GM06990 (cell line): ENCODE results near the gene TRIM36.

Source experiments
- DNase-seq: peaks from one replicate; pipeline ENCODE4 v3.0.0-alpha.2; 2011; ENCODE audit not compliant: insufficient read length; ENCODE audit errors: extremely low read depth
- H3K27me3 ChIP-seq: replicated peaks from 2 replicates; pipeline ENCODE4 v1.6.0; 2011; ENCODE audit warnings: low read length; ENCODE audit not compliant: control insufficient read depth, insufficient read depth
- H3K36me3 ChIP-seq: 2 replicates; pipeline ENCODE4 v1.5.1; 2011; ENCODE audit warnings: low read length; ENCODE audit not compliant: control insufficient read depth, insufficient read depth
- H3K4me3 ChIP-seq: replicated peaks from 2 replicates; pipeline ENCODE4 v1.5.1; 2011; ENCODE audit warnings: low read depth, mild to moderate bottlenecking, control low read depth, low read length
- TF ChIP-seq, protein P1 (sequence below): IDR thresholded peaks from 2 replicates; pipeline ENCODE4 v1.5.1; 2011; ENCODE audit warnings: low read length, control low read depth, mild to moderate bottlenecking, inconsistent platforms; ENCODE audit not compliant: insufficient read depth, poor library complexity, severe bottlenecking

TRIM36 gene

DNA sequence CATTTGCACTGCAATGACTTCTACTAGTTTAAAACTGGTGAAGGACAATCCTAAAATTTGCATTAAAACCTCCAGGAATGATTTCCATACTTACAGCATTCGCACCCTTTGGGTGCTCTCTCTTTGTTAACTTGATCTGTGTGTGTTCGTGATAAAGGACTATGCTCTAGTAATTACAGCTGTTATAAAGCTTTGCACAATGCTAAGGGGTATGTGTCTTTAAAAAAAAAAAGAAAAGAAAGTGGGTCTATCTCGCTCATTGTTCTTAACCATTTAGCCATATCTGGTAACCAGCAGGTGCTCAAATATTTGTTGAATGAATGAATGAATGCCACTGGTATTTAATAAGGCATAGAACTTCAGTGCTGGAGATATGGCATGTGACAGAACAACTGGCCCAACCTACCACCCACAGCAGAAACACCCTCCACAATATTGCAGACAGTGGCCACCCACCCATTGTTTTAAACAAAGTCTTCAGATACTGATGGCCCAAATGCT is 8.7 kb downstream of the TRIM36 start:
- no peaks in the 10 kb centered on the region for H3K36me3 ChIP-seq
- DNase-seq = no peak
- H3K4me3 ChIP-seq = no peak overlapping the region
- no peaks in the 10 kb centered on the region for H3K27me3 ChIP-seq
- TF ChIP-seq, protein P1, sequence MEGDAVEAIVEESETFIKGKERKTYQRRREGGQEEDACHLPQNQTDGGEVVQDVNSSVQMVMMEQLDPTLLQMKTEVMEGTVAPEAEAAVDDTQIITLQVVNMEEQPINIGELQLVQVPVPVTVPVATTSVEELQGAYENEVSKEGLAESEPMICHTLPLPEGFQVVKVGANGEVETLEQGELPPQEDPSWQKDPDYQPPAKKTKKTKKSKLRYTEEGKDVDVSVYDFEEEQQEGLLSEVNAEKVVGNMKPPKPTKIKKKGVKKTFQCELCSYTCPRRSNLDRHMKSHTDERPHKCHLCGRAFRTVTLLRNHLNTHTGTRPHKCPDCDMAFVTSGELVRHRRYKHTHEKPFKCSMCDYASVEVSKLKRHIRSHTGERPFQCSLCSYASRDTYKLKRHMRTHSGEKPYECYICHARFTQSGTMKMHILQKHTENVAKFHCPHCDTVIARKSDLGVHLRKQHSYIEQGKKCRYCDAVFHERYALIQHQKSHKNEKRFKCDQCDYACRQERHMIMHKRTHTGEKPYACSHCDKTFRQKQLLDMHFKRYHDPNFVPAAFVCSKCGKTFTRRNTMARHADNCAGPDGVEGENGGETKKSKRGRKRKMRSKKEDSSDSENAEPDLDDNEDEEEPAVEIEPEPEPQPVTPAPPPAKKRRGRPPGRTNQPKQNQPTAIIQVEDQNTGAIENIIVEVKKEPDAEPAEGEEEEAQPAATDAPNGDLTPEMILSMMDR = no peak

DNA sequence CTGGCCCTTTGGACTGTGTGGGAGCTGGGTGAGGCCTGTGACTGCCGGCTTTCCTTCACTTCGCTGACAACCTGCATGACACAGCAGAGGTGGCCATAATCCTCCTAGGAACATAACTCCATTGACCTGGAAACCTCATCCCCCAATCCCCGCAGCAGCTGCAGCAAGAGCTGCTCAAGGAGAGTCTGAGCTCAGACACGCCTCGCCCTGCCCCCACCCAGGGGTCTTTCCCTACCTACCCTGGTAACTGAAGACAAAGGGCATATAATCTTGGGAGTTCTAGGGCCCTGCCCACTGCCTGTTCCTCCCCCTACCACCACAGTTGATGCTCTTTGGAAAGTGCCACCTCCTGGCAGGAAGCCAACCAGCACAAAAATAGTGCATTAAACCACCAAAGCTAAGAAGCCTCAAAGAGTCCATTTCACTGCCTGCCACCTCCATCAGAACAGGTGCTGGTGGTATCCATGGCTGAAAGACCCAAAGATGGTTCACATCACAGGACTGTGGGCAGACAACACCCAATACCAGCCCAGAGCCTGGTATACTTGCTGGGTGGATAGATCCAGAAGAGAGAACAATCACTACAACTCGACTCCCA is 18.4 kb downstream of the TRIM36 start:
- Histone ChIP-seq H3K27me3 (no peaks in the 10 kb centered on the region), H3K4me3 (no peak overlapping the region), H3K36me3 (no peaks in the 10 kb centered on the region)
- TF ChIP-seq, protein P1 = no peak
- no peak for DNase-seq

DNA sequence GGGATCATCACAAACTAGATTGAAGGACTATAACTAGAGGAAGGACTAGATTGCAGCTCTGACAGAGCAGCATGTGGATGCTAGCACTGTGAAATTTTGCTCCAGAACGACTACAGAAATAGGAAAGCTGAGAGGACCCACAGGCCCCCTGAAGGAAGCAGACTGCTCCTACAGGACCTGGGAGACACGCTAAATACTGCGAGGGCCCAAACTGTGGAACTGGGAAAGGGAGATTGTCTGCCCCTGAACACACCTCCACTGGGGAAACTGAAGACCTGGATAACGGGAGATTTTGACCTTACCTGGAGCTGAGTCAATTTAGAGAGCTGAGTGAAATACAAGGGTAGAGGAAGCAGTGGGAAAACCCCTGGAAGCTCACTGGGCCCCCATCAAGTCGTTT is 19.2 kb downstream of the TRIM36 start:
- DNase-seq = no peak

DNA sequence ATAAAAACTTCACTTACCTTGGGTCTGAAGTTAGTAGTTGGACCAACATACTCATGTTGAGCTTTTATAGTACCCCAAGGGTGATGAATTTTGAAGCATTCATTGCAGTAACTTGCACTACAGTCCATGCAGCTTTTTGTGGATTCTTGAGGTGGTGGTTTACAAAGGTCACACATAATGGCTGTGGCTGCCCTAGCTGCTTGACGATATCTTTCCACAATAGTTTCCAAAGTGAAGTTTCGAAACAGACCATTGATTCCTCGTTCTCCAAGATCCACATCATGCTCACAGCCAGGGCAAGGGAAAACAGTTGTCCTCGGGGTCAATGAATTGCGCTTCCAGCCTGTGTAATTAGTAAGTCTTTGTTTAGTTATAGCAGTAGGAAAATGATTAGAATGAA is 22.7 kb downstream of the TRIM36 start:
- Histone ChIP-seq H3K27me3 (no peaks in the 10 kb centered on the region), H3K4me3 (no peak overlapping the region), H3K36me3 (no peaks in the 10 kb centered on the region)
- TF ChIP-seq, protein P1 = no peak
- DNase-seq = no peak

More for the DNA sequence above, 19.2 kb downstream of the TRIM36 start:
- H3K4me3 ChIP-seq = no peak overlapping the region
- TF ChIP-seq, protein P1 = no peak
- H3K27me3 ChIP-seq = no peaks in the 10 kb centered on the region
- no peaks in the 10 kb centered on the region for H3K36me3 ChIP-seq

DNA sequence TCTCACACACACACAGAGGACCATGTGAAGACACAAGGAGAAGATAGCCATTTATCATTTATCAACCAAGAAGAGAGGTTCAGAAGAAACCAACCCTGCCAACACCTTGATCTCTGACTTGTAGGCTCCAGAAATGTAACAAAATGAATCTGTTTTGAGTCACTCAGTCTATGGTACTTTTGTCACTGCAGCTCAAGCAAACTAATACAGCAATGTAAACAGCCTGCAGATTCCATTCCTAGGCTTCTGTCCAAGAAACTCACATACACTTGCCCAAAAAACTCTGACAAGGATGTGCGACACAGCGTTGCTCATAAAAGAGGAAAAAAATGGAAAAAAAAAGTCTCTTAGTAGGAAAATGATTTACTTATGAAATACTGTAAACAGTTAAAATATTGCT is 33.4 kb downstream of the TRIM36 start:
- Histone ChIP-seq H3K36me3 (no peaks in the 10 kb centered on the region), H3K4me3 (no peak overlapping the region), H3K27me3 (no peaks in the 10 kb centered on the region)
- TF ChIP-seq, protein P1 = no peak
- no peak for DNase-seq

DNA sequence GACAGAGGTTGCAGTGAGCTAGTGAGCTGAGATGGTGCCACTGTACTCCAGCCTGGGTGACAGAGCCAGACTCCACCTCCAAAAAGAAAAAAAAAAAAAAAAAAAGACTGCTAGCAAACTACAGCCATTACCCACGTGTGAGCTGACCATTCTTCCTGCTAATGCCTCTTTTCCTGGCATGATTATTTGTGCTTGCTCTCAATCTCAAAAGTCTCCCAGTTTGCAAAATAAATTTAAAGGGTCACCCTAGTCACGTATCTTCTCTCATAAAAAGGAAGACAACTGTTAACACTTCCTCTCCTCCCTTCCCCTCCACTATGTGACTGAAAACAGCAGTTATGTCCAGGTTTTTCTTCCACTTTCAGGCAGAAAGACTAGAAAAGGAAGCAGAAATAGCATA is 37.2 kb downstream of the TRIM36 start:
- Histone ChIP-seq H3K36me3 (no peaks in the 10 kb centered on the region), H3K27me3 (no peaks in the 10 kb centered on the region), H3K4me3 (no peak overlapping the region)
- DNase-seq = no peak
- TF ChIP-seq, protein P1 = no peak
